K562 (cell line): ENCODE data around the gene HIVEP3.

ENCODE experiments used
- CCNT2 ChIP-seq: IDR thresholded peaks from 2 replicates; pipeline ENCODE4 v1.6.1; 2011; ENCODE audit warnings: borderline replicate concordance, low read depth, mild to moderate bottlenecking, moderate library complexity, mixed read lengths, low read length; ENCODE audit not compliant: insufficient read length; ENCODE audit errors: extremely low read depth
- CTCF ChIP-seq, 3 experiments: IDR thresholded peaks in 2 of 3; conservative IDR thresholded peaks in 1 of 3; 2 replicates each; pipeline ENCODE4 v1.5.1; 2011 to 2012; ENCODE audit warnings: low read length in 3 of 3, mild to moderate bottlenecking in 3 of 3, control low read depth in 2 of 3, improper control_type of control experiment in 1 of 3, inconsistent platforms in 1 of 3, low read depth in 1 of 3, mixed read lengths in 1 of 3, moderate library complexity in 1 of 3; ENCODE audit not compliant: insufficient read depth in 2 of 3
- JUN ChIP-seq, 2 experiments: sonication (generic) in 1 of 2; formaldehyde crosslinking in 1 of 2; IDR thresholded peaks; 2 replicates each; pipeline versions ENCODE4 v1.6.1 to v1.8.0; 2012 to 2022; ENCODE audit warnings: borderline replicate concordance in 2 of 2, mild to moderate bottlenecking in 2 of 2, improper control_type of control experiment in 1 of 2, low read depth in 1 of 2, low read length in 1 of 2, missing genetic modification reagents in 1 of 2
- MED1 ChIP-seq: sonication (generic); formaldehyde crosslinking; IDR thresholded peaks from 2 replicates; pipeline ENCODE4 v1.8.1; 2023; ENCODE audit warnings: missing genetic modification reagents, borderline replicate concordance
- NR2C2 ChIP-seq, 2 experiments: fragments of 200-800 bp in 1 of 2; sonication (Bioruptor generic) in 1 of 2; sonication (generic) in 1 of 2; formaldehyde crosslinking in 1 of 2; IDR thresholded peaks; 2 replicates each; pipeline versions ENCODE4 v1.6.1 to v1.8.0; 2016 to 2022; ENCODE audit warnings: mild to moderate bottlenecking in 1 of 2, missing compliant biosample characterization in 1 of 2, missing genetic modification characterization in 1 of 2, missing genetic modification reagents in 1 of 2
- PHF21A ChIP-seq: fragments of 450-650 bp; IDR thresholded peaks from 2 replicates; pipeline ENCODE4 v1.6.1; 2017; ENCODE audit warnings: low read depth, borderline replicate concordance
- POLR2A ChIP-seq: fragments of 450-650 bp; conservative IDR thresholded peaks from 2 replicates; pipeline ENCODE4 v1.6.1; 2016
- POLR2AphosphoS5 ChIP-seq: IDR thresholded peaks from 2 replicates; pipeline ENCODE4 v1.6.1; 2011; ENCODE audit warnings: mild to moderate bottlenecking, low read depth, low read length, moderate library complexity; ENCODE audit not compliant: control insufficient read depth, insufficient read depth
- RFX7 ChIP-seq: fragments of 250-450 bp; sonication (Bioruptor Pico); IDR thresholded peaks from 2 replicates; pipeline ENCODE4 v1.5.1; 2021; ENCODE audit warnings: mild to moderate bottlenecking

- TF ChIP-seq CTCF (IDR thresholded peaks at IDR 0.05 in 2 of 3, conservative IDR thresholded peaks at IDR 0.05 in 1 of 3; ENCODE audit: insufficient read depth in 2 of 3, low read depth in 1 of 3, low read length in 3 of 3) (no peak), POLR2AphosphoS5 (no peak), MED1 (CRISPR knock-in tag) (no peak), CCNT2 (no peak), POLR2A (no peak), NR2C2 (CRISPR knock-in tag; IDR thresholded peaks at IDR 0.05) (no peak), NR2C2 (tag; IDR thresholded peaks at IDR 0.05) (no peak), RFX7 (CRISPR knock-in tag) (no peak), JUN (IDR thresholded peaks at IDR 0.05; ENCODE audit: borderline replicate concordance, low read depth, low read length) (no peak), JUN (CRISPR knock-in tag; IDR thresholded peaks at IDR 0.05; ENCODE audit: borderline replicate concordance) (no peak), PHF21A (no peak)
Measured at GRCh38 chr1:41726292-41726691, 192.4 kb downstream of the HIVEP3 start.
